Measurements from ENCODE around the gene TMEM222. TPM values are rescaled to one million over a fixed set of nuclear protein-coding genes. Genes with fewer than 3 reads are reported as not detected.

TMEM222 gene
- polyA plus RNA-seq, 1 donor from 2014 or later = 80.6 TPM

DNA sequence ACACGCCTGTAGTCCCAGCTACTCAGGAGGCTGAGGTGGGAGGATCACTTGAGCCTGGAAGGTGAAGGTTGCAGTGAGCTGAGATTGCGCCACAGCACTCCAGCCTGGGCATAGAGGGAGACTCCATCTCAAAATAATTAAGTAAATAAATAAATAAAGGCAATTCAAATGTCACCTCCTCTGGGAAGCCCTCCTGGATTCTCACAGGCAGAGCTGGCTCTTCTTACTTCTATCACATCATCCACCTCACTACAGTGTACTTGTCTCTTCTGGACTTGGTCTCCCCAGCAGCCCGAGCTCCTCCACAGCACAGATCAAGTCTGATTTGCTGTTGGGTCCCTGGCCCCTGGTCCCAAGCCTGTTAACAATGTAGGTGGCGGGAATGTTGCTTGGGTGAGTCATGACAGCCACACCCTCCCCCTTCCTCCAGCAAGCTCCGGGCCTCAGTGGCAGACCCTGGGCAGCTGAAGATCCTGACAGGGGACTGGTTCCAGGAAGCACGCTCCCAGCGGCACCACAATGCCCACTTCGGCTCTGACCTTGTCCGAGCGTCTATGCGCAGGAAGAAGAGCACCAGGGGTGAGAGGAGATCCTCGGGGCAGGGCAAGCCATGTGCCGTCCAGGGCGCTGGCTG is 25.1 kb downstream of the TMEM222 start:
- Histone ChIP-seq H3K36me3 (ENCODE audit: insufficient read depth, low read length) (no peaks in the 10 kb centered on the region), H3K9me2 (ENCODE audit: insufficient read depth, low read length) (no peaks in the 10 kb centered on the region), H3K27me3 (ENCODE audit: insufficient read depth, low read depth, low read length) (peaks cover 31% of the 10 kb centered on the region), H3K9me3 (ENCODE audit: low read length) (no peaks in the 10 kb centered on the region), H2AFZ (ENCODE audit: low read depth, low read length) (no peak overlapping the region), H3K4me3 (ENCODE audit: low read length) (no peak overlapping the region), H3K4me2 (ENCODE audit: low read length) (no peak overlapping the region), H3K27ac (ENCODE audit: low read length) (no peak overlapping the region), H3K79me2 (replicated peaks; ENCODE audit: insufficient read depth, low read length) (no peaks in the 10 kb centered on the region), H4K20me1 (ENCODE audit: insufficient read depth) (no peaks in the 10 kb centered on the region), H3F3A (ENCODE audit: insufficient read depth, low read length, poor library complexity, severe bottlenecking) (no peaks in the 10 kb centered on the region), H3K9ac (ENCODE audit: low read length) (no peak overlapping the region)
- TF ChIP-seq, protein P1, sequence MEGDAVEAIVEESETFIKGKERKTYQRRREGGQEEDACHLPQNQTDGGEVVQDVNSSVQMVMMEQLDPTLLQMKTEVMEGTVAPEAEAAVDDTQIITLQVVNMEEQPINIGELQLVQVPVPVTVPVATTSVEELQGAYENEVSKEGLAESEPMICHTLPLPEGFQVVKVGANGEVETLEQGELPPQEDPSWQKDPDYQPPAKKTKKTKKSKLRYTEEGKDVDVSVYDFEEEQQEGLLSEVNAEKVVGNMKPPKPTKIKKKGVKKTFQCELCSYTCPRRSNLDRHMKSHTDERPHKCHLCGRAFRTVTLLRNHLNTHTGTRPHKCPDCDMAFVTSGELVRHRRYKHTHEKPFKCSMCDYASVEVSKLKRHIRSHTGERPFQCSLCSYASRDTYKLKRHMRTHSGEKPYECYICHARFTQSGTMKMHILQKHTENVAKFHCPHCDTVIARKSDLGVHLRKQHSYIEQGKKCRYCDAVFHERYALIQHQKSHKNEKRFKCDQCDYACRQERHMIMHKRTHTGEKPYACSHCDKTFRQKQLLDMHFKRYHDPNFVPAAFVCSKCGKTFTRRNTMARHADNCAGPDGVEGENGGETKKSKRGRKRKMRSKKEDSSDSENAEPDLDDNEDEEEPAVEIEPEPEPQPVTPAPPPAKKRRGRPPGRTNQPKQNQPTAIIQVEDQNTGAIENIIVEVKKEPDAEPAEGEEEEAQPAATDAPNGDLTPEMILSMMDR (IDR thresholded peaks at IDR 0.05; ENCODE audit: poor library complexity, severe bottlenecking) = no peak
- TF ChIP-seq MXI1 (conservative IDR thresholded peaks at IDR 0.05; ENCODE audit: poor library complexity, severe bottlenecking) (no peak), EP300 (conservative IDR thresholded peaks at IDR 0.05; ENCODE audit: poor library complexity, severe bottlenecking) (no peak), POLR2AphosphoS5 (IDR thresholded peaks at IDR 0.05) (no peak), SMC3 (conservative IDR thresholded peaks at IDR 0.05; ENCODE audit: poor library complexity) (no peak), RAD21 (conservative IDR thresholded peaks at IDR 0.05) (no peak), TAF1 (IDR thresholded peaks at IDR 0.05; ENCODE audit: low read depth) (no peak), EZH2 (IDR thresholded peaks at IDR 0.05; ENCODE audit: borderline replicate concordance, insufficient read depth, low read length, poor library complexity, severe bottlenecking) (no peak)
- TF ChIP-seq, protein P2, sequence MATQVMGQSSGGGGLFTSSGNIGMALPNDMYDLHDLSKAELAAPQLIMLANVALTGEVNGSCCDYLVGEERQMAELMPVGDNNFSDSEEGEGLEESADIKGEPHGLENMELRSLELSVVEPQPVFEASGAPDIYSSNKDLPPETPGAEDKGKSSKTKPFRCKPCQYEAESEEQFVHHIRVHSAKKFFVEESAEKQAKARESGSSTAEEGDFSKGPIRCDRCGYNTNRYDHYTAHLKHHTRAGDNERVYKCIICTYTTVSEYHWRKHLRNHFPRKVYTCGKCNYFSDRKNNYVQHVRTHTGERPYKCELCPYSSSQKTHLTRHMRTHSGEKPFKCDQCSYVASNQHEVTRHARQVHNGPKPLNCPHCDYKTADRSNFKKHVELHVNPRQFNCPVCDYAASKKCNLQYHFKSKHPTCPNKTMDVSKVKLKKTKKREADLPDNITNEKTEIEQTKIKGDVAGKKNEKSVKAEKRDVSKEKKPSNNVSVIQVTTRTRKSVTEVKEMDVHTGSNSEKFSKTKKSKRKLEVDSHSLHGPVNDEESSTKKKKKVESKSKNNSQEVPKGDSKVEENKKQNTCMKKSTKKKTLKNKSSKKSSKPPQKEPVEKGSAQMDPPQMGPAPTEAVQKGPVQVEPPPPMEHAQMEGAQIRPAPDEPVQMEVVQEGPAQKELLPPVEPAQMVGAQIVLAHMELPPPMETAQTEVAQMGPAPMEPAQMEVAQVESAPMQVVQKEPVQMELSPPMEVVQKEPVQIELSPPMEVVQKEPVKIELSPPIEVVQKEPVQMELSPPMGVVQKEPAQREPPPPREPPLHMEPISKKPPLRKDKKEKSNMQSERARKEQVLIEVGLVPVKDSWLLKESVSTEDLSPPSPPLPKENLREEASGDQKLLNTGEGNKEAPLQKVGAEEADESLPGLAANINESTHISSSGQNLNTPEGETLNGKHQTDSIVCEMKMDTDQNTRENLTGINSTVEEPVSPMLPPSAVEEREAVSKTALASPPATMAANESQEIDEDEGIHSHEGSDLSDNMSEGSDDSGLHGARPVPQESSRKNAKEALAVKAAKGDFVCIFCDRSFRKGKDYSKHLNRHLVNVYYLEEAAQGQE (IDR thresholded peaks at IDR 0.05; ENCODE audit: borderline replicate concordance) = no peak

DNA sequence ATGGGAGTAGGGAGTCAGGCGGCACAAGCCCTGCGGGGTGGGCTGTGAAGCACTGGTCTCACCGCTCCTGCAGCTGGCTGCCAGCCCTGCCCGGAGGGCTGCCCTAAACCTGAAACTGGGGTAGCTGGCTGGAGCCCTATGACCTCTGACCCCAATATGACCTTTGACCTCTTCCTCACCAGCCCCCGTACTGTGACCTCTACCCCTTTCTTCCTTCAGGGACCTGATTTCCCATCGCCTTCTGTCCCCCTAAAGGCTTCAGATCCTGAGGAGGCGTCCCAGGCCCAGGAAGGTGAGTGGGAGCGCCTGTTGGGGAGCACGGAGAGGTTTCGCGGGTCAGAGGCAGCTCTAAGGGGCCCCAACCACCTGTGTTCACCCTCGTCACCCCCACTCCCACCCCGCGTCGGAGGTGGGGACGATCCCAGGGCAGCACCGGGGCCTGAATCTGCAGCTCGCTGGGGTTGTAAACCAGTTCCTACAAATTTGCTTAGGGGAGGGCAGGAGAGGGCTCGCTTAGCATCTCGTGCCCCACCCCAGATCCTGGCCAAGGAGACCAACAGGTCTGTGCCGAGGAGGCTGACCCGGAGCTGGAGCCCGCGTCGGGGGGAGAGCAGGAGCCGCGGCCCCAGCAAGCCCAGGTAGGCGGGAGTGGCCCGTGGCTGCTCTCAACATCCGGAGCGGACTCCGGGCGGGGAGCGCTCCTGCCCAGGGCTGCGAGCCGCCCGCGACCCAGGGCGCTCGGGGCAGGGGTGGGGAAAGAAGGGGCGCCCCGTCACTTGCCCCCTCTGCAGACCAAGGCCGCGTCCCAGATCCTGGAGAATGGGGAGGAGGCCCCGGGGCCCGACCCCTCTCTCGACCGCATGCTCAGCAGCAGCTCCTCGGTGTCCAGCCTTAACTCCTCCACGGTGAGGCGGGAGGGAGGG is 27.2 kb downstream of the TMEM222 start:
- no peak overlapping the region for H2AFZ ChIP-seq (ENCODE audit: low read depth, low read length)
- peaks cover 31% of the 10 kb centered on the region for H3K27me3 ChIP-seq (ENCODE audit: insufficient read depth, low read depth, low read length)
- H3K9me2 ChIP-seq (ENCODE audit: insufficient read depth, low read length) = no peaks in the 10 kb centered on the region

More for the DNA sequence above, 27.2 kb downstream of the TMEM222 start:
- Histone ChIP-seq H3K9ac (ENCODE audit: low read length) (no peak overlapping the region), H3K27ac (ENCODE audit: low read length) (no peak overlapping the region), H3K9me3 (ENCODE audit: low read length) (no peaks in the 10 kb centered on the region), H3F3A (ENCODE audit: insufficient read depth, low read length, poor library complexity, severe bottlenecking) (no peaks in the 10 kb centered on the region), H4K20me1 (ENCODE audit: insufficient read depth) (no peaks in the 10 kb centered on the region), H3K79me2 (replicated peaks; ENCODE audit: insufficient read depth, low read length) (no peaks in the 10 kb centered on the region), H3K36me3 (ENCODE audit: insufficient read depth, low read length) (no peaks in the 10 kb centered on the region), H3K4me2 (ENCODE audit: low read length) (no peak overlapping the region), H3K4me3 (ENCODE audit: low read length) (peak overlapping the region; percentile 63)
- TF ChIP-seq SMC3 (conservative IDR thresholded peaks at IDR 0.05; ENCODE audit: poor library complexity) (no peak), POLR2AphosphoS5 (IDR thresholded peaks at IDR 0.05) (no peak), EZH2 (IDR thresholded peaks at IDR 0.05; ENCODE audit: borderline replicate concordance, insufficient read depth, low read length, poor library complexity, severe bottlenecking) (no peak), MXI1 (conservative IDR thresholded peaks at IDR 0.05; ENCODE audit: poor library complexity, severe bottlenecking) (no peak), TAF1 (IDR thresholded peaks at IDR 0.05; ENCODE audit: low read depth) (no peak), EP300 (conservative IDR thresholded peaks at IDR 0.05; ENCODE audit: poor library complexity, severe bottlenecking) (no peak), RAD21 (conservative IDR thresholded peaks at IDR 0.05) (no peak)
- TF ChIP-seq, protein P2 (IDR thresholded peaks at IDR 0.05; ENCODE audit: borderline replicate concordance) = no peak
- TF ChIP-seq, protein P1 (IDR thresholded peaks at IDR 0.05; ENCODE audit: poor library complexity, severe bottlenecking) = no peak
